Daoy (cell line): ENCODE results near the gene BTRC. TPM values are rescaled to one million over a fixed set of nuclear protein-coding genes. Genes with fewer than 3 reads are reported as not detected.

Experiments
- DNase-seq: peaks from one replicate; pipeline ENCODE4 v3.0.0-alpha.2; 2015; ENCODE audit warnings: low read depth
- total RNA-seq: library from RNA; depleted of rRNA; stranded (reverse); fragments of >200 nt; shearing (Covaris generic); gene quantifications from 2 replicates; pipeline ENCODE4 v1.2.3, GENCODE V29; 2014

Gene BTRC
- total RNA-seq, 1 experiment from 2014 or later: 8.2 TPM

GRCh38 chr10:101535949-101536348 lies 182.0 kb downstream of the BTRC start:
- no peak for DNase-seq

GRCh38 chr10:101536800-101537199 lies 182.8 kb downstream of the BTRC start:
- no peak for DNase-seq

DNA sequence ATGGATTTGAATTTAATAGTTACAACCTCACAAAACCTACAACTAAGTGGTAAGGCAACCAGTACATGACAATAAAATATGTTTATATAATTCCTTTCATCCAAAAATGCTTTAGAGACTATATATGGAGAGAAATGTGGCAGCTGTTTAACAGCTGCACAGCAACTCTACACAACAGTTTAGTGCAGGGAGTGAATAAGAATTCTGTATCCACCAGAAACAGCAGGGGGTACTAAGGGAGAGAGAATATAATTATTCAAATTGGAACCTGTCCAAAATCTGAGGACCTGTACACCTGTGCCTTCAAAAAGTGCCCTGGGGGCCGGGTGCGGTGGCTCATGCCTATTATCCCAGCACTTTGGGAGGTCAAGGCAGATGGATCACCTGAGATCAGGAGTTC lies 184.5 kb downstream of the BTRC start:
- no peak for DNase-seq

GRCh38 chr10:101545898-101546297 lies 191.9 kb downstream of the BTRC start:
- no peak for DNase-seq

GRCh38 chr10:101550965-101551364 lies 197.0 kb downstream of the BTRC start:
- DNase-seq: no peak

DNA sequence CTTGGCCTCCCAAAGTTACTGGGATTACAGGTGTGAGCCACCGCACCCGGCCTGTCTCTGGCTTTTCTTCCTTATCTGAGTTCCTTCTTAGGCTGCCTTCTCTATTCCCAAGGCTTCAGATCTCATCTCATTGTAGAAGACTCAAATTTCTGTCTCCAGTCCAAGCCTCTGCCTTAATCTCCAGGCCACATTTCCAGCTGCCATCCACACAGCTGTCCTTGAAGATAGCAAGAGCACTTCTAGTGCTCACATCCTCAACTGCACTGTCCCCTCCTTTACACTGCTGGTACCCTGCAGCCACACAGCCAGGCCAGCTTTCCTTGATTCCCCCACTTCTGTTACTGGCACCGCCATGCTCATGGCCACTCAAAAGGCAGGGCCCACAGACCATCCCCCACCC lies 198.5 kb downstream of the BTRC start:
- no peak for DNase-seq

- DNase-seq: no peak
Observed at GRCh38 chr10:101557541-101557940, 203.6 kb downstream of the BTRC start.

DNA sequence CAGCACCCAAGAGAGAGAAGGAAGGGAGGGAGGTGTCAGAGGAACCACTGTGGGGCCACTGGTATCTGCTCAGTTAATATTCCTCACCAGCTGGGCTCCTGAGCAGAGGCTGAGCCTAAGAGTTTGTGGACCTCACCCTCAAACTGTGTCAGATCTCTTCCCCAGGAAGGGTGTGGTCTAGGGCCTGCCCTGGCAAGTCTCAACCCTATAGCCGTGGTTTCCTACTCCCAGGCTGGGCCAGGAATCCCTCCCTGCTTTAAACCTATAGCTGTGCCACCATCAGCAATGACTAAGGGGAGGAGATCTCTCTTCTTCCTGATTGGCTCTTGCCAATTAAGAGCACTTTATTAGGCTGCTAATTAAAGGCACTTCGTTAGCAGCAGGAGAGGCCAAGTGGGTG lies 204.2 kb downstream of the BTRC start:
- no peak for DNase-seq

- DNase-seq: no peak
Observed at GRCh38 chr10:101558671-101559595, 205.0 kb downstream of the BTRC start.

GRCh38 chr10:101559596-101560297 lies 205.8 kb downstream of the BTRC start:
- no peak for DNase-seq

DNA sequence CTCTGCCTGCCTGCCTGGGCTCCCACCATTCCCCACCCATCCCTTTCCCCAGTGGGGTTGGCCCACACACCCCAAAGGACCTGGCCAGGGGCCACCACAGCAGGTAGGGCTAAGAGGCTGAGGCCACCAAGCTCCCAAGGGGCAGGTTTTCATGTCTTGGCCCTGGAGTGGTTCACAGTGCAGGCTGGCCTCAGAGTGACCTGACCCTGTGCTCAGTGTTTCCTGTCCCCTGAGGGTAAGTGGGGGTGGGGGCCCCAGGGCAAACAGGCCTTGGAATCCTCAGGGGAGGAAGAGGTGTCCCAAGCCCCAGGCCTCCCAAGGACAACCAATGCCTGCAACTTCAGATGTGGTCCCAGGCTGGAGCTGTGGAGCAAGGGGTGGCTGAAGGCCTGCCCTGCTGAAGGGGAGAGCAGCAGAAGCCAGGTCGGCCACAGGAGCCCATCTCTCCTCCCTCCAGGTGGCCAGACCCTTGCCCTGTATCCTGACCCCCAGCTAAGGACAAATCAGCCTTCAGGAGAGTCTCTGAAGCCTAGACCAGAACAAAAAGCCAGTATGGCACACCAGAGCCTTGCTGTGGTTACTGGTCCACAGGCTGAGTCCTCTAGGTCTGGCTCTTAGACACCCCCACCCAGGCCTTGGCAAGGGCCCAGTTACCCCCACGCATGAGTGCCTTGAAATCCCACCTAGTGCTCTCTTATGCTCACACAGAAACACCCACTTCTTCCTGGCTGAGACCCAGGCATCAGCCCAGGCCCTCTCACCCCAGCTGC lies 206.5 kb downstream of the BTRC start:
- no peak for DNase-seq

- DNase-seq: no peak
Observed at GRCh38 chr10:101561068-101561915, 207.3 kb downstream of the BTRC start.

DNA sequence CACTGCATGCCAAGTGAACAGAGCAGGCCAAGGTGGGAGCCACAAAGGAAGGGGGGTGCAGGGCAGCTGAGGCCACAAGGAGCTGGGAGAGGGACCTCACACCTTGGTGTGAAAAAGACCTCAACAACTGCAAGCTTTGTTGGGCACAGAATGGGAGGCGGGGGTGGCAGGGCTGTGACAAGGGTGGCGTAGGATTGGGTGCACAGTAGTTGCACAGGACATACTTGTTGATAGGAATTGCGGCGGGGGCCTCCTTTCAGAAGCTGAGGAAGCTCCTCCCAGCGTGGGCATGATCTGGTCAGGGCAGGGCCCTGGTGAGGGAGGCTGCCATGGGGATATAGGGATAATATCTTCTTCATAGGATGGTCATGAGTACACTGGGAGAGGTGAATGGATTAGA lies 208.3 kb downstream of the BTRC start:
- DNase-seq: no peak

- no peak for DNase-seq
Observed at GRCh38 chr10:101563007-101563406, 209.0 kb downstream of the BTRC start.

DNA sequence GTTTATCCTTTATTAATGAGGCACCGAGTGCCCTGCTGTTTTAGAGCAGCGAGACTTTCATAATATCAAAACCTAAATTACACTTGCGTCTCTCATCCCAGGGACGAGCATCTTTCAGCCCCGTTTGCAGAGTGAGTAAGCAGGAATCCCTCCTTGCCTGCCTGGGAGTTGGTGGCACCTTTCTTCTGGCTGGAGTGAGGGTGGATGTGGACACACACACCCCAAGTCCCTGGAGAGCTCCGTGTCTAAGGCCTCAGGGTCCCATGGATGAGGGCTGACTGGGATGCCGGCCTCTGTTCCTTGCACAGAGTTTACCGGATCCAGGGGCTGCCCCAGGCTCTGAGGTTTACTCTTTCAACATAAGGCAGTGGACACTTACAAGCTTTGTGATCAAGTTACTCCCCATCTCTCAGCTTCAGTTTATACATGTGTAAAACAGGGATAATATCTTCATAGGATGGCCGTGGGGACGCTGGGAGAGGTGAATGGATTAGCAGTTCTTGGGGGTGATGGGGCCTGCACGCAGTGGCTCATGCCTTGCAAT lies 209.6 kb downstream of the BTRC start:
- DNase-seq: no peak

- DNase-seq: no peak
Observed at GRCh38 chr10:101564490-101564991, 210.6 kb downstream of the BTRC start.

DNA sequence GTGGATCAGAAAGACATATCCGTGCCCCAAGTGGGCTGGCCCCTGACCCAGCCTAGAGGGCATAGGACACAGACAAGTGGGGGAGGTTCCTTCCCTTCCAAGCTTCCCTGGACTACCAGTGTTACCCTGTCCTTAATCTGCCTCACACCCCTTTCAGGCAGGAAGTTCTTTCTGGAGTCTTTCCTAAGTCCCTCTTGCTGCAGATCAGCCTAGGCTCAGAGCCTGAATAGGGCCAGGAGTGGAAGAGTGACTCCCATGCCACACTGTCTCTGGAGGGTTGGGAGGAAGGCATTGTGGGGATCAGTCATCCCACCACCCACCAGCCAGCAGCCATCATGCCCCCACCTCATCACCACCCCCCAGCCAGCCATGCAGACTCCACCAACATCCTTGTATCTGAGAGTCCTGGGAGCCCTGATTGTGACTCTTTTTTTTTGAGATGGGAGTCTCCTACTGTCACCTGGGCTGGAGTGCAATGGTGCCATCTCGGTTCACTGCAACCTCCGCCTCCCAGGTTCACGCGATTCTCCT lies 211.5 kb downstream of the BTRC start:
- DNase-seq: no peak

GRCh38 chr10:101565936-101566332 lies 212.0 kb downstream of the BTRC start:
- no peak for DNase-seq

- DNase-seq: peak; percentile 20
Observed at GRCh38 chr10:101566333-101567164, 212.6 kb downstream of the BTRC start.
